Duodenal mucosa (tissue), 2 donors: ENCODE data around the gene PAMR1.
A peak's percentile ranks its signal among the peaks of the same experiment; 100 is the strongest.

Experiments
- H3K27ac ChIP-seq: one replicate; pipeline ENCODE4 v1.7.0; 2013; ENCODE audit warnings: low read depth, low read length
- H3K27me3 ChIP-seq, 2 donors: one replicate each; pipeline ENCODE4 v1.7.0; 2013; ENCODE audit warnings: low read length in 2 of 2, control low read depth in 1 of 2; ENCODE audit not compliant: insufficient read depth in 2 of 2, control insufficient read depth in 1 of 2
- H3K36me3 ChIP-seq, 2 donors: one replicate each; pipeline ENCODE4 v1.7.0; 2013; ENCODE audit warnings: low read length in 2 of 2, control low read depth in 1 of 2; ENCODE audit not compliant: insufficient read depth in 2 of 2, control insufficient read depth in 1 of 2
- H3K4me1 ChIP-seq, 2 donors: one replicate each; pipeline ENCODE4 v1.7.0; 2013; ENCODE audit warnings: low read length in 2 of 2, control low read depth in 1 of 2; ENCODE audit not compliant: insufficient read depth in 2 of 2, control insufficient read depth in 1 of 2
- H3K4me3 ChIP-seq, 2 donors: one replicate each; pipeline ENCODE4 v1.7.0; 2013; ENCODE audit warnings: low read length in 2 of 2, low read depth in 1 of 2
- H3K9ac ChIP-seq, 2 donors: one replicate each; pipeline ENCODE4 v1.7.0; 2013; ENCODE audit warnings: low read length in 2 of 2, low read depth in 1 of 2
- H3K9me3 ChIP-seq, 2 donors: one replicate each; pipeline ENCODE4 v1.7.0; 2013; ENCODE audit warnings: low read length in 2 of 2, control low read depth in 1 of 2; ENCODE audit not compliant: control insufficient read depth in 1 of 2

The PAMR1 gene

DNA sequence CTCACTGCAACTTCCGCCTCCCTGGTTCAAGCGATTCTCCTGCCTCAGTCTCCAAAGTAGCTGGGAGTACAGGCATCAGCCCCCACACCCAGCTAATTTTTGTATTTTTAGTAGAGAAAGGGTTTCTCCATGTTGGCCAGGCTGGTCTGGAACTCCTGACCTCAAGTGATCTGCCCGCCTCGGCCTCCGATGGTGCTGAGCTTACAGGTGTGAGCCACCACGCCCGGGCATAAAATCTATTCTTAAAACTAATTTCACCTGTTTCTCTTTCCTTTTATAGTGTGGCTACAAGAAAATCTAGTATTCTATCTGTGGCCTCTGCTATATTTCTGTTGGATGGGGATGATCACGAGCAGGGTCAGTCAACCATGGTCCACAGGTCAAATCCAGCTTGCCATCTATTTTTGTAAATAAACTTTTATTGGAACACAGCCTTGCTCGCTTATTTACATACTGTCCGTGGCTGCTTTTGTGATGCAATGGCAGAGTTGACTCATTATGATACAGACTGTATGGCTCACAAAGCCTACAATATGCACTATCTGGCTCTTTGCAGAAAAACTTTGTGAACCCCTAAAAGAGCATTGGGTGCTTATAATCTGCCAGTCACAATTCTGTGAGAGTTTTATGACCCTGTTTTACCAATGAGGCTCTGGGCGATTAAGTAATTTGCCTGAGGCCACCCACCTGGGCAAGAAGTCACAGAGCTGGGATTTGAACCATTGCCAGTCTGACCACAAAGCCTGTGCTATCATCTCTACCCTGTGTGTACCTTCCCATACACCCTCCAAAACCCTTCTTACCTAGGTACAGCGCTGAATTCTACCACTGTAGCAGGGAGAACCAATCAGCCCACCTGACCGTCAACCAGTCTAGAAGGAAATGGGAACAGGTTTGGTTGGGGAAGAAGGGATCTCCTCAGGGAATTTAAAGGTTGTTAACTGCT, 134.4 kb downstream of the PAMR1 start:
- H3K9ac ChIP-seq, result no peak overlapping the region
- H3K27me3 ChIP-seq, result no peaks in the 10 kb centered on the region
- H3K4me3 ChIP-seq, result peak overlapping the region in 1 of 2 donors; percentile 40
- H3K36me3 ChIP-seq, result no peaks in the 10 kb centered on the region
- no peak overlapping the region for H3K27ac ChIP-seq
- H3K4me1 ChIP-seq, result peaks cover 13 to 20% of the 10 kb centered on the region in 2 donors
- no peaks in the 10 kb centered on the region for H3K9me3 ChIP-seq

DNA sequence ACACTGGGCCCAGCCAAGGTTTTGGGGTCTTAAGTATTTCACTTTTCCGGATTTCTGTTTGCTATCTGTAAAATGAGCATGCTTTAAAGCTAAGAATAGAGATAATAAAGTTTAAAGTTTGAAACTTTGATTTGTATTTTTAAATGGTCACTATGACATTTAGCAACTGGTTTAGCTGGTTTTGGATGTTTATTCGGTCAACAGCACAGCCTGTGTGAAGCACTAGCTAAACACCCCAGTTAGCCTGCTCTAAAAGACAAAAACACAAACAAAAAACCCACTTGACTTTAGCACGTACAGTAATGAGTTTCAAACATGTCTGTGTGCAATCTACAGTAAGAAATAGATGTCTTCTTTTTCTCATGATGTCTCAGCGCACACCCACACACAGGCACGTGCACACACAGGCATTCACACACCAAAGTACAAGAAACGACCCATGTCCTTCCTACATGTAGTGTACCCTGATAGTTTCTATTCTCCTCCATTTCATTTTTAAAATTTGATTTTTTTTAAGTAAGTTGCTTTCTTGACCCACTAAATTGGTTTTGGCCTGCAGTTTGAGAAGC, 135.4 kb downstream of the PAMR1 start:
- Histone ChIP-seq H3K27ac (no peak overlapping the region), H3K36me3 (no peaks in the 10 kb centered on the region), H3K4me3 (no peak overlapping the region), H3K9ac (no peak overlapping the region), H3K4me1 (peaks cover 13 to 20% of the 10 kb centered on the region in 2 donors), H3K27me3 (no peaks in the 10 kb centered on the region), H3K9me3 (no peaks in the 10 kb centered on the region)

DNA sequence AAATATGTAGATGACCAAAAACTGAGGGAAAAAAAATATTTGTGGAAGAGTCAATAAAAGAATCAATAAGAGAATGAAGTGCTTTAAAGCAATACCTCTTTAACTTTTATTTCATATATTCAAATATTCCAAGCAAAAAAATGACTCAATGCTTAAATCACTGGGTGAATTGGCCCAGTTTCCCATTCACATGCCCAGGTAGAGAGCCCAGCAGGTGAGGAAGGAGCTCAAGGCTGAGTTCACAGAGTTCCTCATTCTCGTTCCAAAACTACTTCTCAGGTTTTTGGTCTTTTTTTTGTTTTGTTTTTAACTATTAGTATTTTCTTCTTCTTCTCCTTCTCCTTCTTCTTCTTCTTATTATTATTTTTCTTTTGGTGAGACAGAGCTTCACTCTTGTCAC, 136.3 kb downstream of the PAMR1 start:
- Histone ChIP-seq H3K27ac (no peak overlapping the region), H3K4me3 (no peak overlapping the region), H3K27me3 (no peaks in the 10 kb centered on the region), H3K9me3 (no peaks in the 10 kb centered on the region), H3K9ac (no peak overlapping the region), H3K4me1 (peaks cover 13 to 20% of the 10 kb centered on the region in 2 donors), H3K36me3 (no peaks in the 10 kb centered on the region)

DNA sequence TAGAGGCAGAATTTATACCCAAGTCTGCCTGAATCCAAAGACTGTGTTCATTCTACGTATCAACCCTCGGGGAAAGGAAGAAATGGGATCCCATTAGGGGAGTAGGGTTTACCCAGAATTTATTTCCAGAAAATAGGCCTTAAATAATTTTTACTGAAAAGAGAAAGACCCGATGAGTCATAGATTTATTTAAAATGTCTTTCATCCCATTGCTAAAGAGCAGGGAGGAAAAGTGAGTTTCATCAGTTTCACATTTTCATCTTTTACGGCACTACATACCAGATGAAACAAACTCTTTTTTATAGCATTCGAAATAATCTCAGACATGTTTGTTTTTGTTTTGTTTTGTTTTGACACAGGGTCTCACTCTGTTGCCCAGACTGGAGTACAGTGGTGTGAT, 137.4 kb downstream of the PAMR1 start:
- H3K27me3 ChIP-seq, result no peaks in the 10 kb centered on the region
- H3K9me3 ChIP-seq, result no peaks in the 10 kb centered on the region
- H3K4me1 ChIP-seq, result peaks cover 13 to 20% of the 10 kb centered on the region in 2 donors
- no peak overlapping the region for H3K27ac ChIP-seq
- H3K4me3 ChIP-seq, result no peak overlapping the region
- H3K36me3 ChIP-seq, result no peaks in the 10 kb centered on the region
- no peak overlapping the region for H3K9ac ChIP-seq

DNA sequence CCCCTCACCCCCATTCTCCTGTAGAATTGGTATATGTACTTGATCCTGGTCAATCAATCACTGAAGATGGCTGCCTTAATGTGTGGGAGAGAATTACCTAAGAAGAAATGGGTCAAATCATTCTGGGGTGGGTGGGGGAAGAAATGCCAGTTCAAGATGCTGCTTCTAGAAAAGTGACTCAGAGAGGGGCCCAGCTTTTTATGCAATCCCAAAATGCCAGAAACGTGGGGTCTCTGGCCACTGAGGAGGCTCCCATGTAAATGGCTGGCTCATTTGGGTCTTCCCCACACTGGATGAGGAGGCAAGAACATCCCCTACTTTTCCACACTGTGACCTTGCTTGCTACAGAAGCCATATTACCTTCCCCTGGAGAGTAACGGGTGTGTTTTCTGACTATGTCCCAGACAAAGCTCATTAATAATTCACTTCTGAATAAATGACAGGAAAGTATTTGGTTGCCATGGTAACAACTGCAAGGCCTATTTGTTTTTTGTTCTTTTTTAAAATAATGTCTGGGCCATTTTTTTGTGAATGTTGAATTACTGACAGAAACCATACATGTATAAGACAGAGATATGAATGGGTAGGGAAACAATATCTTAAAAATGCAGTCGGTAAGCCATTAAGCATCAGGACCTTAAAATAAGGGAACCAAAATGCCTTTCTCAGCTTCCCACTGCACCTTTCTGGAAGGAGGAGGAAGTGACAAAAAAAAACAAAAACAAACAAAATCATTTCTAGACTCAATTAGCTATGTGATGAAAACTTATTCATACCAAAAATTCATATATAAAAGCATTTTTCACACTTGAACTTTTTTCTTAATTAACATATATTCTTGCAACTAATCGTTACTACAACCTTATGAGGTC, 138.1 kb downstream of the PAMR1 start:
- Histone ChIP-seq H3K9me3 (no peaks in the 10 kb centered on the region), H3K27me3 (no peaks in the 10 kb centered on the region), H3K4me3 (no peak overlapping the region), H3K9ac (no peak overlapping the region), H3K27ac (no peak overlapping the region), H3K36me3 (no peaks in the 10 kb centered on the region), H3K4me1 (peaks cover 13 to 20% of the 10 kb centered on the region in 2 donors)

DNA sequence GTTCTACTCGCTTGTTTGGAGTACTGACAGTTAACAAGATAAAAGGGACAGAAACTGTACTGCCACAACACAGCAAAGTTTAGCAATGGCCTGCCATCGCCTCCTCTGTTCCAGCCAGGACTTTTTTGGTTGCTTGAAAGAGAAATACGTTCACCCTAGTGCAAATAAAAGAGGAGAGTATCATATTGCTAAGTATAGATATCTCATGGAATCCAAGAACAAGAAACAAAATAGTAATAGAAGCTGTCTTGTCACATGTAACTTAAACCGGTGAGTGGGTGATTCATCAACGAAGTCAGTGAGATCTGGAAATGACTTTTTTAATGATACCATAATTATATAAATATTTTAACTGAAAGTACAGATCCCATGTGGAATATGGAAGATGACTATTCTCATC, 141.5 kb downstream of the PAMR1 start:
- no peaks in the 10 kb centered on the region for H3K27me3 ChIP-seq
- no peak overlapping the region for H3K9ac ChIP-seq
- H3K4me1 ChIP-seq, result no peaks in the 10 kb centered on the region
- no peaks in the 10 kb centered on the region for H3K9me3 ChIP-seq
- no peak overlapping the region for H3K4me3 ChIP-seq
- H3K27ac ChIP-seq, result no peak overlapping the region
- no peaks in the 10 kb centered on the region for H3K36me3 ChIP-seq
